A549 (cell line): ENCODE results near the gene FAHD1. TPM values are rescaled to one million over a fixed set of nuclear protein-coding genes. Genes with fewer than 3 reads are reported as not detected.
A peak's percentile ranks its signal among the peaks of the same experiment; 100 is the strongest.

ENCODE experiments used
- ATAC-seq, 2 experiments: fragments of 200-7000 bp in 1 of 2; fragments of >200 bp in 1 of 2; cut with Nextera tagmentation in 1 of 2; cut with Tn5 transposase in 1 of 2; 3 replicates each; pipeline versions ENCODE4 v1.8.0 to v1.9.1; 2018 to 2020; ENCODE audit warnings: mild to moderate bottlenecking in 1 of 2, moderate library complexity in 1 of 2
- CTCF ChIA-PET: fragments of 300-600 bp; sonication (Branson Sonifier 250); formaldehyde crosslinking; extraction: SDS; loops from one replicate; lab custom pipeline; 2021; ENCODE audit warnings: antibody characterized with exemption, inconsistent platforms; lab: Yijun Ruan, JAX
- POLR2A ChIA-PET: fragments of 350-600 bp; formaldehyde crosslinking; extraction: SDS; loops from one replicate; lab custom pipeline; 2021; ENCODE audit warnings: antibody characterized with exemption, inconsistent platforms; lab: Yijun Ruan, JAX
- DNase-seq, 2 experiments: peaks; one replicate each; pipeline versions ENCODE4 v3.0.0 to v3.0.0-alpha.2; 2011 to 2016; ENCODE audit warnings: low read depth in 1 of 2, low spot score in 1 of 2
- FAIRE-seq: peaks from 2 replicates; lab custom pipeline; 2011; peaks lifted over from hg19 to GRCh38; lab: Jason Lieb, UNC
- H3K27ac ChIP-seq, 2 experiments: fragments of >200 bp; sonication (Bioruptor Twin); formaldehyde crosslinking; 3 replicates each; pipeline ENCODE4 v1.5.1; 2016 to 2017
- H3K4me1 ChIP-seq: fragments of >200 bp; sonication (Bioruptor Twin); formaldehyde crosslinking; 3 replicates; pipeline ENCODE4 v1.6.1; 2016
- H3K4me2 ChIP-seq: fragments of >200 bp; sonication (Bioruptor Twin); formaldehyde crosslinking; 3 replicates; pipeline ENCODE4 v1.6.1; 2016
- H3K4me3 ChIP-seq: fragments of >200 bp; sonication (Bioruptor Twin); formaldehyde crosslinking; 3 replicates; pipeline ENCODE4 v1.5.1; 2016
- H3K9me3 ChIP-seq: fragments of >200 bp; sonication (Bioruptor Twin); formaldehyde crosslinking; 3 replicates; pipeline ENCODE4 v1.6.1; 2016
- CBX2 ChIP-seq: fragments of 200-600 bp; sonication (generic); IDR thresholded peaks from 2 replicates; pipeline ENCODE4 v1.6.1; 2016; ENCODE audit warnings: low read depth, mild to moderate bottlenecking, borderline replicate concordance
- CTCF ChIP-seq: fragments of >200 bp; sonication (Bioruptor Twin); formaldehyde crosslinking; IDR thresholded peaks from 3 replicates; pipeline ENCODE4 v1.5.1; 2016
- E2F6 ChIP-seq: IDR thresholded peaks from 2 replicates; pipeline ENCODE4 v1.6.1; 2012; ENCODE audit warnings: low read depth, borderline replicate concordance
- ESRRA ChIP-seq: fragments of 150-350 bp; IDR thresholded peaks from 2 replicates; pipeline ENCODE4 v1.6.1; 2014; ENCODE audit warnings: mild to moderate bottlenecking, low read length, borderline replicate concordance
- GATA3 ChIP-seq: IDR thresholded peaks from 2 replicates; pipeline ENCODE4 v1.6.1; 2012; ENCODE audit warnings: borderline replicate concordance
- HES2 ChIP-seq: fragments of >200 bp; sonication (Bioruptor Twin); formaldehyde crosslinking; IDR thresholded peaks from 2 replicates; pipeline ENCODE4 v1.6.1; 2016
- HMGXB4 ChIP-seq: fragments of 250-450 bp; sonication (Bioruptor Pico); IDR thresholded peaks from 2 replicates; pipeline ENCODE4 v1.5.0; 2021; ENCODE audit warnings: mild to moderate bottlenecking, moderate library complexity, borderline replicate concordance
- HOXB13 ChIP-seq: fragments of 250-450 bp; sonication (Bioruptor Pico); IDR thresholded peaks from 2 replicates; pipeline ENCODE4 v1.5.0; 2020; ENCODE audit warnings: low read depth, mild to moderate bottlenecking, moderate library complexity
- JUN ChIP-seq, 2 experiments: fragments of >200 bp; sonication (Bioruptor Twin); formaldehyde crosslinking; IDR thresholded peaks; 2 replicates in 1 of 2; 3 replicates in 1 of 2; pipeline ENCODE4 v1.6.1; 2016 to 2017
- KDM1A ChIP-seq: fragments of 200-600 bp; sonication (generic); IDR thresholded peaks from 2 replicates; pipeline ENCODE4 v1.6.1; 2016; ENCODE audit warnings: low read depth, mild to moderate bottlenecking
- MAFK ChIP-seq: fragments of 450-650 bp; IDR thresholded peaks from 2 replicates; pipeline ENCODE4 v1.6.1; 2014; ENCODE audit not compliant: partially characterized antibody
- PHF8 ChIP-seq: fragments of 200-600 bp; sonication (generic); IDR thresholded peaks from 2 replicates; pipeline ENCODE4 v1.6.1; 2016; ENCODE audit warnings: low read depth, mild to moderate bottlenecking, antibody characterized with exemption, moderate library complexity, borderline replicate concordance
- POLR2A ChIP-seq: IDR thresholded peaks from 2 replicates; pipeline ENCODE4 v1.6.1; 2012; ENCODE audit warnings: mild to moderate bottlenecking, low read length
- POLR2AphosphoS2 ChIP-seq: conservative IDR thresholded peaks from 2 replicates; pipeline ENCODE4 v1.6.1; 2012; ENCODE audit warnings: low read length, improper control_type of control experiment, inconsistent platforms
- RAD21 ChIP-seq, 2 experiments: fragments of >200 bp in 1 of 2; sonication (Bioruptor Twin) in 1 of 2; formaldehyde crosslinking in 1 of 2; IDR thresholded peaks in 1 of 2; conservative IDR thresholded peaks in 1 of 2; 2 replicates in 1 of 2; 3 replicates in 1 of 2; pipeline ENCODE4 v1.6.1; 2012 to 2018; ENCODE audit warnings: inconsistent platforms in 1 of 2
- RARB ChIP-seq: fragments of 250-450 bp; sonication (Bioruptor Pico); IDR thresholded peaks from 2 replicates; pipeline ENCODE4 v1.8.0; 2021; ENCODE audit warnings: mild to moderate bottlenecking, moderate library complexity
- RCOR1 ChIP-seq: fragments of 150-350 bp; IDR thresholded peaks from 2 replicates; pipeline ENCODE4 v1.6.1; 2014; ENCODE audit warnings: antibody characterized with exemption, low read length, low read depth
- REST ChIP-seq: fragments of 200-600 bp; sonication (generic); IDR thresholded peaks from 2 replicates; pipeline ENCODE4 v1.6.1; 2016; ENCODE audit warnings: antibody characterized with exemption, mild to moderate bottlenecking, moderate library complexity
- RFX5 ChIP-seq: fragments of 450-650 bp; IDR thresholded peaks from 2 replicates; pipeline ENCODE4 v1.7.1; 2014; ENCODE audit warnings: antibody characterized with exemption, mild to moderate bottlenecking, moderate library complexity
- SMC3 ChIP-seq: fragments of >200 bp; sonication (Bioruptor Twin); formaldehyde crosslinking; IDR thresholded peaks from 3 replicates; pipeline ENCODE4 v1.6.1; 2018; ENCODE audit warnings: inconsistent platforms
- SREBF2 ChIP-seq: fragments of 450-650 bp; IDR thresholded peaks from 2 replicates; pipeline ENCODE4 v1.6.1; 2014; ENCODE audit warnings: mild to moderate bottlenecking, moderate library complexity
- TFCP2L1 ChIP-seq: fragments of 250-450 bp; sonication (Bioruptor Pico); IDR thresholded peaks from 2 replicates; pipeline ENCODE4 v1.5.0; 2021; ENCODE audit warnings: mild to moderate bottlenecking
- ZC3H11A ChIP-seq: fragments of 450-650 bp; IDR thresholded peaks from 2 replicates; pipeline ENCODE4 v1.6.1; 2014; ENCODE audit warnings: antibody characterized with exemption, mild to moderate bottlenecking
- ZNF302 ChIP-seq: fragments of 250-450 bp; sonication (Bioruptor Pico); IDR thresholded peaks from 2 replicates; pipeline ENCODE4 v1.9.0; 2021; ENCODE audit warnings: inconsistent platforms, mild to moderate bottlenecking, moderate library complexity
- ZSCAN20 ChIP-seq: fragments of 250-450 bp; sonication (Bioruptor Pico); IDR thresholded peaks from 2 replicates; pipeline ENCODE4 v1.8.0; 2022; ENCODE audit warnings: mild to moderate bottlenecking, moderate library complexity
- WGBS: methylation state at CpG from one replicate; pipeline ENCODE4 v1.1.6; 2017; ENCODE audit errors: missing lambda C conversion rate; 5-methylcytosine and 5-hydroxymethylcytosine counted together
- polyA plus RNA-seq, 4 experiments: library from polyadenylated mRNA; depleted of rRNA in 3 of 4; stranded (reverse); fragments of >200 nt; fragmentation: RNase III in 1 of 4; extraction: RNeasy Plus Mini Kit Qiagen cat#74134 plus additional on column Dnase treatment in 1 of 4; gene quantifications; 2 replicates in 3 of 4; 3 replicates in 1 of 4; pipeline ENCODE4 v1.2.3, GENCODE V29; 2011 to 2017

The FAHD1 gene
- polyA plus RNA-seq, 2 of the 4 experiments (the other 2 are of a cell fraction) = 30.6 to 68.4 TPM

GRCh38 chr16:1812732-1813163, 14.3 kb upstream of the FAHD1 start (continued):
- peak; percentile 62 for TF ChIP-seq CTCF
- no peak for TF ChIP-seq HES2
- TF ChIP-seq E2F6 = 0 out of 2 replicates have a peak, but pooled peaks have one; percentile 19
- TF ChIP-seq SMC3 = peak; percentile 43
- TF ChIP-seq CBX2 = no peak
- TF ChIP-seq GATA3 = no peak
- TF ChIP-seq HMGXB4 = no peak
- TF ChIP-seq MAFK = no peak

- no peak for FAIRE-seq
Measured at GRCh38 chr16:1815461-1815860, 11.5 kb upstream of the FAHD1 start.

More at GRCh38 chr16:1815461-1815860, 11.5 kb upstream of the FAHD1 start:
- Histone ChIP-seq H3K27ac (no peak overlapping the region), H3K4me2 (no peak overlapping the region), H3K9me3 (no peaks in the 10 kb centered on the region), H3K4me3 (no peak overlapping the region), H3K4me1 (peaks cover 10% of the 10 kb centered on the region; the same call in 1 of the 3 replicates)
- CTCF ChIA-PET = no interaction called here
- no peak for TF ChIP-seq PHF8
- TF ChIP-seq JUN (IDR thresholded peaks at IDR 0.05) = no peak
- TF ChIP-seq RAD21 (conservative IDR thresholded peaks at IDR 0.05 in 1 of 2, IDR thresholded peaks at IDR 0.05 in 1 of 2) = no peak
- no peak for TF ChIP-seq REST
- TF ChIP-seq CTCF = no peak
- no peak for TF ChIP-seq RARB
- TF ChIP-seq ZSCAN20 (CRISPR knock-in tag) = no peak
- no peak for TF ChIP-seq POLR2AphosphoS2
- no peak for TF ChIP-seq HES2
- TF ChIP-seq ESRRA = no peak
- no peak for TF ChIP-seq TFCP2L1 (CRISPR knock-in tag)
- TF ChIP-seq RCOR1 = no peak
- TF ChIP-seq RFX5 = no peak
- TF ChIP-seq ZC3H11A = no peak
- no peak for TF ChIP-seq KDM1A
- TF ChIP-seq SREBF2 = no peak
- no peak for TF ChIP-seq ZNF302 (CRISPR knock-in tag)
- no peak for TF ChIP-seq POLR2A
- no peak for TF ChIP-seq HOXB13 (CRISPR knock-in tag)
- TF ChIP-seq E2F6 = no peak
- ATAC-seq (no peak), DNase-seq (no peak)
- 97% methylated on average over 11 of the region's 11 CpGs for WGBS
- POLR2A ChIA-PET = no interaction called here
